B cell (primary cell): Measurements from ENCODE around the gene MOGAT2. TPM values are rescaled to one million over a fixed set of nuclear protein-coding genes. Genes with fewer than 3 reads are reported as not detected.

Experiments used
- ATAC-seq: fragments of 200-7000 bp; cut with Tn5 transposase; one replicate; pipeline ENCODE4 v1.10.0; 2021; ENCODE audit warnings: low read depth, mild to moderate bottlenecking, moderate number of reproducible peaks, moderate library complexity
- CTCF ChIA-PET: fragments of 350-600 bp; sonication (Branson Sonifier 250); formaldehyde crosslinking; loops from one replicate; lab custom pipeline; 2021; ENCODE audit warnings: antibody characterized with exemption, inconsistent platforms; lab: Charles Lee
- POLR2A ChIA-PET: fragments of 350-600 bp; sonication (Branson Sonifier 250); formaldehyde crosslinking; loops from one replicate; lab custom pipeline; 2021; ENCODE audit warnings: antibody characterized with exemption; lab: Charles Lee
- DNase-seq: peaks from one replicate; pipeline ENCODE4 v3.0.0; 2013
- H2AFZ ChIP-seq: 2 replicates; pipeline ENCODE4 v1.6.1; 2012; ENCODE audit warnings: mild to moderate bottlenecking, low read depth, low read length; ENCODE audit not compliant: insufficient read depth, poor library complexity, severe bottlenecking
- H3K27ac ChIP-seq, 2 donors: 1 replicate in 1 of 2; 2 replicates in 1 of 2; pipeline ENCODE4 v1.5.1; 2012 to 2013; ENCODE audit warnings: low read length in 2 of 2, mild to moderate bottlenecking in 2 of 2, moderate library complexity in 1 of 2
- H3K27me3 ChIP-seq, 4 experiments: fragments of 200-600 bp in 1 of 4; sonication (generic) in 1 of 4; replicated peaks in 1 of 4; 1 replicate in 2 of 4; 2 replicates in 2 of 4; pipeline versions ENCODE4 v1.6.1 to v1.7.0; 2013 to 2016; ENCODE audit warnings: low read length in 3 of 4, mild to moderate bottlenecking in 2 of 4, mixed read lengths in 1 of 4, moderate library complexity in 1 of 4; ENCODE audit not compliant: insufficient read depth in 4 of 4, control insufficient read depth in 3 of 4; ENCODE audit errors: control extremely low read depth in 1 of 4
- H3K36me3 ChIP-seq, 2 experiments: replicated peaks in 1 of 2; 1 replicate in 1 of 2; 2 replicates in 1 of 2; pipeline versions ENCODE4 v1.6.1 to v1.7.1; 2013; ENCODE audit warnings: low read length in 1 of 2; ENCODE audit not compliant: insufficient read depth in 2 of 2, control insufficient read depth in 1 of 2; ENCODE audit errors: control extremely low read depth in 1 of 2, extremely low read depth in 1 of 2
- H3K4me1 ChIP-seq, 2 donors: fragments of 200-600 bp in 1 of 2; sonication (generic) in 1 of 2; 1 replicate in 1 of 2; 2 replicates in 1 of 2; pipeline versions ENCODE4 v1.5.1 to v1.6.1; 2013 to 2017; ENCODE audit warnings: low read length in 2 of 2; ENCODE audit not compliant: control insufficient read depth in 2 of 2, insufficient read depth in 2 of 2
- H3K4me2 ChIP-seq: replicated peaks from 2 replicates; pipeline ENCODE3; 2012; ENCODE audit warnings: mild to moderate bottlenecking, low read depth, low read length; ENCODE audit not compliant: poor library complexity, severe bottlenecking
- H3K4me3 ChIP-seq, 5 experiments: fragments of 200-600 bp in 1 of 5; sonication (generic) in 1 of 5; 1 replicate in 3 of 5; 2 replicates in 2 of 5; pipeline versions ENCODE4 v1.5.1 to v1.7.0; 2011 to 2016; ENCODE audit warnings: low read length in 4 of 5, mild to moderate bottlenecking in 4 of 5, low read depth in 2 of 5, control low read depth in 1 of 5, moderate library complexity in 1 of 5; ENCODE audit not compliant: insufficient read depth in 1 of 5; ENCODE audit errors: control extremely low read depth in 1 of 5, extremely low read depth in 1 of 5
- H3K79me2 ChIP-seq: fragments of 200-600 bp; sonication (generic); one replicate; pipeline ENCODE4 v1.6.0; 2016; ENCODE audit warnings: low read length; ENCODE audit not compliant: control insufficient read depth, insufficient read depth
- H3K9ac ChIP-seq: fragments of 200-600 bp; sonication (generic); 2 replicates; pipeline ENCODE4 v1.6.1; 2017; ENCODE audit warnings: mild to moderate bottlenecking, low read length, moderate library complexity
- H3K9me3 ChIP-seq, 3 donors: one replicate each; pipeline versions ENCODE4 v1.6.1 to v1.7.1; 2013; ENCODE audit warnings: low read length in 2 of 3; ENCODE audit not compliant: control insufficient read depth in 2 of 3, insufficient read depth in 1 of 3; ENCODE audit errors: control extremely low read depth in 1 of 3
- H4K20me1 ChIP-seq: 2 replicates; pipeline ENCODE4 v1.6.0; 2012; ENCODE audit warnings: mild to moderate bottlenecking, low read length; ENCODE audit not compliant: insufficient read depth, control insufficient read depth, poor library complexity, severe bottlenecking
- H3K27ac Mint-ChIP-seq: one replicate; pipeline ENCODE4 v1.8.0; 2021; ENCODE audit warnings: mixed read lengths
- H3K27me3 Mint-ChIP-seq: one replicate; pipeline ENCODE4 v1.8.0; 2021; ENCODE audit warnings: mixed read lengths
- H3K4me1 Mint-ChIP-seq: one replicate; pipeline ENCODE4 v1.8.0; 2021; ENCODE audit warnings: mixed read lengths
- H3K4me3 Mint-ChIP-seq: one replicate; pipeline ENCODE4 v1.8.0; 2021; ENCODE audit warnings: mixed read lengths
- H3K9me3 Mint-ChIP-seq: one replicate; pipeline ENCODE4 v1.8.0; 2022; ENCODE audit warnings: mixed read lengths; ENCODE audit not compliant: insufficient read depth
- EZH2 ChIP-seq: IDR thresholded peaks from 2 replicates; pipeline ENCODE4 v1.6.1; 2012; ENCODE audit warnings: borderline replicate concordance, low read depth, mild to moderate bottlenecking, moderate library complexity, low read length; ENCODE audit not compliant: insufficient read depth, poor library complexity, severe bottlenecking
- WGBS: methylation state at CpG from one replicate; pipeline ENCODE4 v1.1.5; 2013; ENCODE audit warnings: missing lambda C conversion rate; ENCODE audit not compliant: insufficient coverage; 5-methylcytosine and 5-hydroxymethylcytosine counted together
- intact Hi-C: fragments of 100-400 bp; cut with micrococcal nuclease; formaldehyde crosslinking; loops from one replicate; pipeline ENCODE4 v1.10.0; 2022
- polyA plus RNA-seq: library from polyadenylated mRNA; depleted of rRNA; stranded (reverse); fragments of >200 nt; gene quantifications from 2 replicates; pipeline ENCODE4 v1.2.3, GENCODE V29; 2012
- total RNA-seq, 2 donors: library from RNA; stranded (reverse); fragments of 120-200 nt in 1 of 2; gene quantifications; 1 replicate in 1 of 2; 2 replicates in 1 of 2; pipeline versions ENCODE4 v1.2.3 to v1.2.4, GENCODE V29; 2013 to 2022
- TF ChIP-seq, protein P1 (sequence below): fragments of 200-600 bp; IDR thresholded peaks from one replicate; pipeline ENCODE4 v1.8.0; 2022; ENCODE audit warnings: antibody characterized with exemption, mild to moderate bottlenecking

The MOGAT2 gene
- total and polyA plus RNA-seq, 2 donors (not counting 1 experiment from before 2014, with no cell fraction given) = not detected

DNA sequence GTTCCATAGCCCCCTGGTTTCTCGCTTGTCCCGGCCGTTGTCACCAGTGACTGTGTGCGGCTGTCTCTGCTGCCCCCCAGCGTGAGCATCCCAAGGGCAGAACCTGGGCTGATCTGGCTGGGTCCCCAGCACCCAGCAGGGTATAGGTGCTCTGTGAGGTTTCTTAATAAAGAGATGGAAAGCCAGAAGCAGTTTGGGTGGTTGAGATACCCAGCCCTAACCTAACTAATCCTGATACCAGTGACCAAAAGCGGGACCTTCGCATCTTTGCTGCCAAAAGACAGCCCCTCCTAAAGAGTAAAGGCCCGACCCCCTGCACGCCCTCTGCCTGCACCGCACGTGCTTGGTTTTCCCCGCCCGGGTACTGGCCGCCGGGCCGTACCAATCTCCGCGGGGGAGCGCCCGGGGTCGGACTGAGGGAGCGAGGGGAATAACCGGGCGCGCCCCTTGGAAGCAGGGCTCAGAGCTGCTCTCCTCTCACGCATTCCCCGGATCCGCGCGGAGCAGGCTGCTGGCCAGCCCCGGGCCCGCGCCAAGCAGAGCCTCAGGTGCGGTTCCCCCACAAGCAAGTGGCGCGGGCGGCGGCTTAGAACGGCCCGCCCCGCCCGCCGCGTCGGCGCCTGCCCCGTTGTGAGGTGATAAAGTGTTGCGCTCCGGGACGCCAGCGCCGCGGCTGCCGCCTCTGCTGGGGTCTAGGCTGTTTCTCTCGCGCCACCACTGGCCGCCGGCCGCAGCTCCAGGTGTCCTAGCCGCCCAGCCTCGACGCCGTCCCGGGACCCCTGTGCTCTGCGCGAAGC is 50.7 kb downstream of the MOGAT2 start, which contains the start of gene DGAT2:
Gene DGAT2, plus strand, starts transcription at position 667 of the 797 bp plus-strand sequence. CDS start 214 bp downstream, outside the sequence.
- WGBS = 3% methylated on average over 66 of the region's 66 CpGs
- DNase-seq (peak; percentile 94), ATAC-seq (peak; percentile 80)
- no peaks in the 10 kb centered on the region for H3K9me3 ChIP-seq
- Mint-ChIP-seq H3K4me1 (peaks cover 55% of the 10 kb centered on the region), H3K9me3 (no peaks in the 10 kb centered on the region), H3K27me3 (no peaks in the 10 kb centered on the region), H3K27ac (peak within 1 kb of the TSS; percentile 98), H3K4me3 (peak within 1 kb of the TSS; percentile 90)
- H3K4me3 ChIP-seq = peak within 1 kb of the TSS; percentile 57 to 79 (median 69)
- peak within 1 kb of the TSS; percentile 88 for H2AFZ ChIP-seq
- TF ChIP-seq, protein P1, sequence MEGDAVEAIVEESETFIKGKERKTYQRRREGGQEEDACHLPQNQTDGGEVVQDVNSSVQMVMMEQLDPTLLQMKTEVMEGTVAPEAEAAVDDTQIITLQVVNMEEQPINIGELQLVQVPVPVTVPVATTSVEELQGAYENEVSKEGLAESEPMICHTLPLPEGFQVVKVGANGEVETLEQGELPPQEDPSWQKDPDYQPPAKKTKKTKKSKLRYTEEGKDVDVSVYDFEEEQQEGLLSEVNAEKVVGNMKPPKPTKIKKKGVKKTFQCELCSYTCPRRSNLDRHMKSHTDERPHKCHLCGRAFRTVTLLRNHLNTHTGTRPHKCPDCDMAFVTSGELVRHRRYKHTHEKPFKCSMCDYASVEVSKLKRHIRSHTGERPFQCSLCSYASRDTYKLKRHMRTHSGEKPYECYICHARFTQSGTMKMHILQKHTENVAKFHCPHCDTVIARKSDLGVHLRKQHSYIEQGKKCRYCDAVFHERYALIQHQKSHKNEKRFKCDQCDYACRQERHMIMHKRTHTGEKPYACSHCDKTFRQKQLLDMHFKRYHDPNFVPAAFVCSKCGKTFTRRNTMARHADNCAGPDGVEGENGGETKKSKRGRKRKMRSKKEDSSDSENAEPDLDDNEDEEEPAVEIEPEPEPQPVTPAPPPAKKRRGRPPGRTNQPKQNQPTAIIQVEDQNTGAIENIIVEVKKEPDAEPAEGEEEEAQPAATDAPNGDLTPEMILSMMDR = peak; percentile 23
- no peak for TF ChIP-seq EZH2
- no peaks in the 10 kb centered on the region for H3K79me2 ChIP-seq
- intact Hi-C loops = loop anchor here (1.0 to 5.0 kb wide), 6 partner anchors 45 to 674 kb away; no protein-coding TSS in a partner anchor
- peaks cover 34 to 47% of the 10 kb centered on the region in 2 donors for H3K4me1 ChIP-seq
- peak within 1 kb of the TSS; percentile 82 to 89 for H3K27ac ChIP-seq
- peak within 1 kb of the TSS; percentile 97 for H3K4me2 ChIP-seq
- peak within 1 kb of the TSS; percentile 76 for H3K9ac ChIP-seq
- ChIA-PET CTCF (no interaction called here), POLR2A (interaction anchor here (0.6 to 1.3 kb wide), 2 partner anchors 46 to 178 kb away, joined by 3 read pairs; no protein-coding TSS in a partner anchor)
- H3K36me3 ChIP-seq = no peaks in the 10 kb centered on the region
- H3K27me3 ChIP-seq = no peaks in the 10 kb centered on the region
- H4K20me1 ChIP-seq = no peaks in the 10 kb centered on the region
